HCT116 (cell line): ENCODE results near the gene STOX2.

Experiments
- CEBPB ChIP-seq: IDR thresholded peaks from 2 replicates; pipeline ENCODE4 v1.6.1; 2012; ENCODE audit warnings: low read depth
- ELF1 ChIP-seq: IDR thresholded peaks from 2 replicates; pipeline ENCODE4 v1.6.1; 2012; ENCODE audit warnings: low read depth, borderline replicate concordance
- EZH2phosphoT487 ChIP-seq: fragments of 200-600 bp; IDR thresholded peaks from 2 replicates; pipeline ENCODE4 v1.6.1; 2018; ENCODE audit warnings: antibody characterized with exemption, borderline replicate concordance
- POLR2A ChIP-seq: IDR thresholded peaks from 2 replicates; pipeline ENCODE4 v1.7.0; 2011; ENCODE audit warnings: borderline replicate concordance; ENCODE audit not compliant: insufficient read depth, insufficient read length; ENCODE audit errors: extremely low read depth
- POLR2AphosphoS5 ChIP-seq: IDR thresholded peaks from 2 replicates; pipeline ENCODE4 v1.6.1; 2011; ENCODE audit warnings: mild to moderate bottlenecking, low read depth, low read length, moderate library complexity
- SP1 ChIP-seq: IDR thresholded peaks from 2 replicates; pipeline ENCODE4 v1.6.1; 2012; ENCODE audit warnings: low read depth
- SRF ChIP-seq: IDR thresholded peaks from 2 replicates; pipeline ENCODE4 v1.6.1; 2012; ENCODE audit warnings: low read depth
- TCF7L2 ChIP-seq: IDR thresholded peaks from 2 replicates; pipeline ENCODE4 v1.7.0; 2011; ENCODE audit warnings: borderline replicate concordance, inconsistent platforms; ENCODE audit not compliant: insufficient read depth, insufficient read length; ENCODE audit errors: extremely low read depth
- ZNF274 ChIP-seq: fragments of 200-500 bp; sonication (Bioruptor generic); IDR thresholded peaks from 2 replicates; pipeline ENCODE4 v1.6.1; 2014; ENCODE audit warnings: mild to moderate bottlenecking, low read depth, low read length, inconsistent platforms
- TF ChIP-seq, protein P1 (sequence below), 3 experiments: fragments of 200-600 bp in 1 of 3; sonication (generic) in 1 of 3; IDR thresholded peaks in 2 of 3; conservative IDR thresholded peaks in 1 of 3; 2 replicates each; pipeline ENCODE4 v1.5.1; 2012 to 2017; ENCODE audit warnings: low read depth in 2 of 3, low read length in 2 of 3, antibody characterized with exemption in 1 of 3, borderline replicate concordance in 1 of 3, control low read depth in 1 of 3, mild to moderate bottlenecking in 1 of 3, mixed read lengths in 1 of 3, mixed run types in 1 of 3, moderate library complexity in 1 of 3; ENCODE audit not compliant: insufficient read depth in 1 of 3
- TF ChIP-seq, protein P2 (sequence below): IDR thresholded peaks from 2 replicates; pipeline ENCODE4 v1.6.1; 2012

DNA sequence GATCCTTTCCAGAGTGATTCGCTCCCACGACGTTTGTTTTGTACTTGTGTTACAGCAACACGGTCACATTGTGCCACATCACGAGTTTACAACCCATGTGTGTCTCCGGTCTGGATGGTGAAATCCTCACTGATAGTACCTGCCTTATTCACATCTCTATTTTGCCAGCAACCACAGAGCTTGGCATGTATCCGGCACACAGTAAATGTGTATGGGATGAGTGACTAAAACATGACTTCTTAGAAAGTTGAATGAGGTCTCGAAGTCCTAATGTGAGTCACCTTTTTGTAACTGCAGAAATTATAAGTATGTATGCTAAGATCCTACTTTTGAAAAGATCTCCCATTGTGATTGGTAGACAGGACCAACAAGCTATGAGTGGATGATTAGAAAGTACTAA lies 7.5 kb downstream of the STOX2 start:
- TF ChIP-seq EZH2phosphoT487 (no peak), POLR2A (no peak), ZNF274 (no peak), ELF1 (no peak), SP1 (no peak), POLR2AphosphoS5 (no peak), SRF (no peak), TCF7L2 (no peak), CEBPB (no peak)
- TF ChIP-seq, protein P1, sequence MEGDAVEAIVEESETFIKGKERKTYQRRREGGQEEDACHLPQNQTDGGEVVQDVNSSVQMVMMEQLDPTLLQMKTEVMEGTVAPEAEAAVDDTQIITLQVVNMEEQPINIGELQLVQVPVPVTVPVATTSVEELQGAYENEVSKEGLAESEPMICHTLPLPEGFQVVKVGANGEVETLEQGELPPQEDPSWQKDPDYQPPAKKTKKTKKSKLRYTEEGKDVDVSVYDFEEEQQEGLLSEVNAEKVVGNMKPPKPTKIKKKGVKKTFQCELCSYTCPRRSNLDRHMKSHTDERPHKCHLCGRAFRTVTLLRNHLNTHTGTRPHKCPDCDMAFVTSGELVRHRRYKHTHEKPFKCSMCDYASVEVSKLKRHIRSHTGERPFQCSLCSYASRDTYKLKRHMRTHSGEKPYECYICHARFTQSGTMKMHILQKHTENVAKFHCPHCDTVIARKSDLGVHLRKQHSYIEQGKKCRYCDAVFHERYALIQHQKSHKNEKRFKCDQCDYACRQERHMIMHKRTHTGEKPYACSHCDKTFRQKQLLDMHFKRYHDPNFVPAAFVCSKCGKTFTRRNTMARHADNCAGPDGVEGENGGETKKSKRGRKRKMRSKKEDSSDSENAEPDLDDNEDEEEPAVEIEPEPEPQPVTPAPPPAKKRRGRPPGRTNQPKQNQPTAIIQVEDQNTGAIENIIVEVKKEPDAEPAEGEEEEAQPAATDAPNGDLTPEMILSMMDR (IDR thresholded peaks at IDR 0.05 in 2 of 3, conservative IDR thresholded peaks at IDR 0.05 in 1 of 3; ENCODE audit: borderline replicate concordance in 1 of 3, insufficient read depth in 1 of 3, low read depth in 2 of 3, low read length in 2 of 3), result no peak
- TF ChIP-seq, protein P2, sequence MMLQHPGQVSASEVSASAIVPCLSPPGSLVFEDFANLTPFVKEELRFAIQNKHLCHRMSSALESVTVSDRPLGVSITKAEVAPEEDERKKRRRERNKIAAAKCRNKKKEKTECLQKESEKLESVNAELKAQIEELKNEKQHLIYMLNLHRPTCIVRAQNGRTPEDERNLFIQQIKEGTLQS, result no peak
